ENCODE measurements around the gene STK32B.
"Not testable (repeated sequence)": the region's sequence is repeated elsewhere in the genome, so short reads cannot be mapped to it uniquely, and the experiment has no call there.

The STK32B gene

GRCh38 chr4:5162909-5163508, 111.7 kb downstream of the STK32B start:
- no peak for DNase-seq (ENCODE audit: low spot score)

GRCh38 chr4:5164221-5164912, 113.1 kb downstream of the STK32B start:
- no peak for DNase-seq (ENCODE audit: low spot score)

GRCh38 chr4:5165420-5166369, 114.4 kb downstream of the STK32B start:
- DNase-seq (ENCODE audit: low spot score): peak; percentile 69

- no peak for DNase-seq (ENCODE audit: low spot score)
These were observed 115.1 kb downstream of the STK32B start for GRCh38 chr4:5166377-5166776.

GRCh38 chr4:5168891-5169290, 117.6 kb downstream of the STK32B start:
- no peak for DNase-seq (ENCODE audit: low spot score)

GRCh38 chr4:5175836-5176235, 124.6 kb downstream of the STK32B start:
- DNase-seq (ENCODE audit: low spot score): not testable (repeated sequence)

GRCh38 chr4:5184606-5185005, 133.3 kb downstream of the STK32B start:
- no peak for DNase-seq (ENCODE audit: low spot score)

GRCh38 chr4:5185551-5185950, 134.3 kb downstream of the STK32B start:
- no peak for DNase-seq (ENCODE audit: low spot score)

- no peak for DNase-seq (ENCODE audit: low spot score)
These were observed 135.2 kb downstream of the STK32B start for GRCh38 chr4:5186271-5187064.

- DNase-seq (ENCODE audit: low spot score): no peak
These were observed 136.8 kb downstream of the STK32B start for GRCh38 chr4:5188130-5188529.

GRCh38 chr4:5191831-5192230, 140.6 kb downstream of the STK32B start:
- DNase-seq (ENCODE audit: low spot score): no peak

- no peak for DNase-seq (ENCODE audit: low spot score)
These were observed 141.0 kb downstream of the STK32B start for GRCh38 chr4:5192271-5192670.

- no peak for DNase-seq (ENCODE audit: low spot score)
These were observed 141.4 kb downstream of the STK32B start for GRCh38 chr4:5192678-5193077.

GRCh38 chr4:5198656-5199541, 147.6 kb downstream of the STK32B start:
- DNase-seq (ENCODE audit: low spot score): no peak

GRCh38 chr4:5199912-5200311, 148.6 kb downstream of the STK32B start:
- DNase-seq (ENCODE audit: low spot score): no peak

- no peak for DNase-seq (ENCODE audit: low spot score)
These were observed 149.2 kb downstream of the STK32B start for GRCh38 chr4:5200513-5200912.

GRCh38 chr4:5203309-5203992, 152.2 kb downstream of the STK32B start:
- peak; percentile 46 for DNase-seq (ENCODE audit: low spot score)

- peak; percentile 32 for DNase-seq (ENCODE audit: low spot score)
These were observed 152.7 kb downstream of the STK32B start for GRCh38 chr4:5203993-5204310.

GRCh38 chr4:5204781-5205180, 153.5 kb downstream of the STK32B start:
- peak; percentile 29 for DNase-seq (ENCODE audit: low spot score)

GRCh38 chr4:5206016-5206790, 154.9 kb downstream of the STK32B start:
- DNase-seq (ENCODE audit: low spot score): peak; percentile 88
